LNCAP (cell line): Measurements from ENCODE around the gene ZBTB20.

Experiments
- TF ChIP-seq, protein P1 (sequence below): fragments of 450-650 bp; IDR thresholded peaks from 2 replicates; pipeline ENCODE4 v1.5.1; 2017; ENCODE audit warnings: mild to moderate bottlenecking

ZBTB20 gene

DNA sequence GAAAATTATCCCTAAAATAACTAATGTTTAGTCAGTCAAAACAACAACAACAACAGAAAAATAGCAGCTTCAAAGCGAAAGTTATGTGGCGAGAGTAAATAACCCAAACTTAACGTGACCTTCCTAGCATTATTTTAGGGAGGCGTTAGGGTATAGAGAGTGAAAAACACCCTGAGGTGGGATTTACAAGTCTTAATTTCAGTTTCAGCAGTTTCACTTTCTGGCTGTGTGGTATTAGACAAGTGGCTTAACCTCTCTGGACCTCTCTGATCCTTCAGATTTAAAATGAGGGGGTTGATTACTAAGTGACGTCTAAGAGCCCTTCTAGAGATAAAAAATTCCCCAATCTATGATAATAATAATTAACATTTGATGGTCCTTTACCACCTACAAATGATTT lies 291.2 kb downstream of the ZBTB20 start:
- TF ChIP-seq, protein P1, sequence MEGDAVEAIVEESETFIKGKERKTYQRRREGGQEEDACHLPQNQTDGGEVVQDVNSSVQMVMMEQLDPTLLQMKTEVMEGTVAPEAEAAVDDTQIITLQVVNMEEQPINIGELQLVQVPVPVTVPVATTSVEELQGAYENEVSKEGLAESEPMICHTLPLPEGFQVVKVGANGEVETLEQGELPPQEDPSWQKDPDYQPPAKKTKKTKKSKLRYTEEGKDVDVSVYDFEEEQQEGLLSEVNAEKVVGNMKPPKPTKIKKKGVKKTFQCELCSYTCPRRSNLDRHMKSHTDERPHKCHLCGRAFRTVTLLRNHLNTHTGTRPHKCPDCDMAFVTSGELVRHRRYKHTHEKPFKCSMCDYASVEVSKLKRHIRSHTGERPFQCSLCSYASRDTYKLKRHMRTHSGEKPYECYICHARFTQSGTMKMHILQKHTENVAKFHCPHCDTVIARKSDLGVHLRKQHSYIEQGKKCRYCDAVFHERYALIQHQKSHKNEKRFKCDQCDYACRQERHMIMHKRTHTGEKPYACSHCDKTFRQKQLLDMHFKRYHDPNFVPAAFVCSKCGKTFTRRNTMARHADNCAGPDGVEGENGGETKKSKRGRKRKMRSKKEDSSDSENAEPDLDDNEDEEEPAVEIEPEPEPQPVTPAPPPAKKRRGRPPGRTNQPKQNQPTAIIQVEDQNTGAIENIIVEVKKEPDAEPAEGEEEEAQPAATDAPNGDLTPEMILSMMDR, result no peak

DNA sequence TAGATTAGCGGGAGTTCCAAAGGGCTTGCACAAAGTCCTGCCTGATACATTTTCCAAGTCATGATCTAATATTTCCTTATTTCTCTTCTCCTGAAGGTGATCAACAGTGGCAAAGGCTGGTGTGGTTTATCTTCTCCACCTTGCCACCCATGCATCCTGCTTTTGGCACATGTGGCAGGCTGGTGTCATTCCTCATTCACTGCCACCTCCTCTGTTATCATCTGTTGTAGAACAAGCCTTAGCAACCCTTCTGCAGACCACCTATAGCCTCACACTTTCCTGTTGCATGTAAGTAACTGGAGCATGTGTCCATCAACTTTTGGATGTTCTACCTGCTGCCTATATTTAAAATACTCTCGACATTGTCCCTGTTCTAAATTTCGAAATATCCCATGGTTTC lies 294.1 kb downstream of the ZBTB20 start:
- TF ChIP-seq, protein P1, result no peak

DNA sequence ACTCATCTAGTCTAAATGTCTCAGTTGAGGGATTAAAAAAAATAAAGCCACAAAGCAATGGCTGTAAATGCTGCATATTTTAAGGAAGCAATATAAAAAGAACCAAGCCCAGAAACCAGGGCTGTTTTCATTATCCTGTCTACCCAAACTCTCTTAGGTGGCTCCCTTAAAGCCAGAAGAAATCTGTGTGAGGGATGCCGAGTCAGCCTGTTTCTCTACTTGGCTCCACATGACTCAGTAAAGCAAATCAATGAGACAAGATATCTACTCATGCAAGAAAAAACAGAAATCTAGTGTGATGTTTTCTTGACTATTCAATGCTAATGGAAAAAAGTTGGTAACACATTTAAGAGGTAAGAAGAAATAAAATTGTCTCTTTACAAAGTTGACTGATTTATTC lies 296.2 kb downstream of the ZBTB20 start:
- TF ChIP-seq, protein P1, result no peak

DNA sequence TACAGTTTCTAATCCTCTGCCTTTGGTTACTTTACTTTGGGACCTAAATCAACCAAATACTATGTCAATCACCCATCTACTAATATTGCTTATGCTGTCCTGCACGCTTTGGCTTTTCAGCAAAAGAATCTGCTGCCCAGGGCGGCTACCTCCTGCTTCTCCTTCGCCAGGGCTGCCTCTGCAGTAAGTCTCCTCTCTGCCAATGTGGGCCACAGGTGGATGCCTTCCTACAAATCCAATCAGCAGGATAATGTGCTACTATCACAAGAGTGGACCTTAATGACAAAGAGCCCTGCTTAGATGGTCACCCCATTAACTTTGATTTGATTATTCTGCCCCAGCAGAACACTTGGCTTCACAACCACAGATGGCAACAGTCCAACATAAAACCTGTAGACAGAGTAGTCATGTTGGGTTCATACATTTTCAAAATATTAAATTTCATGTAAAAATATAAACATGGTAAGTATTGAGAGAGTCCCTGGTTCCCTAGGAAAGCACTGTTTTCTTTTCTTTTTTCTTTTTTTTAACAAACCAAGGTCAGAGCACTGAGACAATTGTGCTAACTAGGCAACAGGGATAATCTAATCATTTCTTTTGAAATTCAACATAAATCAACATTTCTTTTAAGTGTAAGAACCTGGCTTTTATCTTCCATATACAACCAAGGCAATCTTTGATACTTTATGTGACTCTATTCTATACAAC lies 298.3 kb downstream of the ZBTB20 start:
- TF ChIP-seq, protein P1, result no peak

DNA sequence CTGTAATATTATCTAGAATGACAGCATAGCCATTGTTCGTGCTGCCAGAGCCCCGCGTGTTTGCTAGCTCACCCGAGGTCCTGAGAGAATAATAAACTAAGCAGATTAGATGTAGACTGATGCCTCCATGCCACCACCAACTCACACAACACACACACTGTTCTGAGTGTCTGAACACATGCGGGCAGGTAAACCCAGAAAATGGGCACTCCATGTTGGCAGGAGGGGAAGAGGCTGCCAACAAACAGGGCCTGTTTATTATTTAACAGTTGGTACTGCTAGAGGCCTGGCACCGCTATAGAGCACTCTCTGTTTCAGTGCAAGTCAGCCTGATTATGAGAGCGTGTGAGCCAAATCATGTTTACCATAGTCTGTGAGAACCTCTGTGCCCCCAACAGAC lies 299.0 kb downstream of the ZBTB20 start:
- TF ChIP-seq, protein P1, result no peak

DNA sequence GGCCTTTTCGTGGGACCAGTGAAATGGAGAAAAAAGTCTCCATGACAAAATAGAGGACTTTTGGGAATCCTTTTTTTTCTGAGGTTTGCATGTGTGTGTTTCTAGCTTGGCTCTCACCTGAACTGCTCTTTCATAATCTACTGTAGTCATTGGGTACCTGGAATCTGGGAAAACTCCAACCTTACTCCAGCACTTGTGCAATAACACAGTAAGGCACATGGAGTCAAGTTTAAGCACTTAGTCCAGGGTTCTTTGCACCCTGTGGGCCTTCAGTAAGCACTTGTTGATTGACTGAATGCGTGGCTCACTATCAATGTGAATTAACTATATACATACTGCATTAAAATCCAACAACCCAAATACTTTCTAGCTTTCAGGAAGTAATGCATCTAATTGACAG lies 299.5 kb downstream of the ZBTB20 start:
- TF ChIP-seq, protein P1, result no peak

DNA sequence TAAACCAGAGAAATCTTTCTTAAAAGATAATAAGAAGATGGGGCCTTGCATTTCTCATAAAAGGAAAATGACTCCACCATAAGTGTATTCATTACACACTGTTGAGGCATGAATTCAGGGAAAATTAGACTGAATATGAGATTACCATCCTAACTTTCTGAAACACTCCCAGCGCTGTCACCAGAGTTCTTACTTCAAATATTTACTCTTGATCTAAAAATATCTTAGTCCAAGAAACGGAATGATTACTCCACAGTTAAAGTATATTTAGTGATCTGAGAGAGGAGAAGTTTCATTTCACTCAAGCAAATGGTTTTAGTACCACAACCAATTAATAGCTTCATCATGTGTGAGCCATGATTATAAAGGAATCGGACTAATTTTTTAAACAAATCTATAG lies 300.3 kb downstream of the ZBTB20 start:
- TF ChIP-seq, protein P1, result no peak

DNA sequence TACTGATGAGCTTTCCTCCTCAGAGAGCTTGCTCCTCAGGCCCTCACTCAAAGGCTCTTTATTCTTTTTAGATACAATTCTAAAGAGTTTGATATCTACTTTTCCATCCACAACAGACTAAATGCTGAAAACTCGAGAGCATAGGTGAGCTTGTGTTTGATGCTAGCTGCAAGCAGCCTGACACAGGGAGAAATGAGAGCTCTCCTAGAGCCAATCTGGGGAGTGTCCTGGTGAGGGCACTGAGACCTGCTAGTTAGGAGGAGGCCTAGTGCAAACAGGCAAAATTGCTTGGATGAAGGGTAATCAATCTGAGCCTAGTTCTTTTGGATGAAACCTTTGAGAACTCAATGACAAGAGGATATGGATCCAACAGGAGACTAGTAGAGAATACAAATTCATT lies 300.8 kb downstream of the ZBTB20 start:
- TF ChIP-seq, protein P1, result no peak
